ENCODE data around the gene SAYSD1.

DNA sequence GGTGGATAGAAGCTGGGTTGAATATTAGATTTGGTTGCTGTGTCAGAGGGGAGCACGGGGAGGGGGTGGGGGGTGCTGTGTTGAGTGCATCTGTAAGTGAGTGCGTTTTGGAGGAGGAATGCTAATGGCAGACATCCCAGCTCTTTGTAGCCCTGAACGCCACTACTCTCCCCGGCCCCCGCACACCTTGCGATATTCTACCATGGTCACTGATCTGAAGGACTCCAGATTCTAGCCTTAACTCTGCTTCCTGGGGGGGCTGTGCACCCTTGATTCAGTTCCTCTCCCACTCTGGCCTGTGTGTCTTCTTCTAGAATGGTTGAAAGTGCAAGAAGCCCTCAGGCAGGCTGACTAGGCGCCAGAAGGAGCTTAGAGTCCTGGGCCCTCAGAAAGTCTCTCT lies 59.3 kb downstream of the SAYSD1 start:
- TF ChIP-seq, protein P1, sequence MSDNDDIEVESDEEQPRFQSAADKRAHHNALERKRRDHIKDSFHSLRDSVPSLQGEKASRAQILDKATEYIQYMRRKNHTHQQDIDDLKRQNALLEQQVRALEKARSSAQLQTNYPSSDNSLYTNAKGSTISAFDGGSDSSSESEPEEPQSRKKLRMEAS (IDR thresholded peaks at IDR 0.05): no peak
- no peak for TF ChIP-seq YY1 (IDR thresholded peaks at IDR 0.05; ENCODE audit: low read depth, low read length)
- no peak for TF ChIP-seq BRCA1 (IDR thresholded peaks at IDR 0.05; ENCODE audit: low read depth, low read length)
- TF ChIP-seq TAF1 (IDR thresholded peaks at IDR 0.05; ENCODE audit: low read depth, low read length): no peak
- TF ChIP-seq POLR2A (IDR thresholded peaks at IDR 0.05; ENCODE audit: control extremely low read depth in 1 of 2, low read depth in 2 of 2, low read length in 2 of 2): no peak
- TF ChIP-seq, protein P2, sequence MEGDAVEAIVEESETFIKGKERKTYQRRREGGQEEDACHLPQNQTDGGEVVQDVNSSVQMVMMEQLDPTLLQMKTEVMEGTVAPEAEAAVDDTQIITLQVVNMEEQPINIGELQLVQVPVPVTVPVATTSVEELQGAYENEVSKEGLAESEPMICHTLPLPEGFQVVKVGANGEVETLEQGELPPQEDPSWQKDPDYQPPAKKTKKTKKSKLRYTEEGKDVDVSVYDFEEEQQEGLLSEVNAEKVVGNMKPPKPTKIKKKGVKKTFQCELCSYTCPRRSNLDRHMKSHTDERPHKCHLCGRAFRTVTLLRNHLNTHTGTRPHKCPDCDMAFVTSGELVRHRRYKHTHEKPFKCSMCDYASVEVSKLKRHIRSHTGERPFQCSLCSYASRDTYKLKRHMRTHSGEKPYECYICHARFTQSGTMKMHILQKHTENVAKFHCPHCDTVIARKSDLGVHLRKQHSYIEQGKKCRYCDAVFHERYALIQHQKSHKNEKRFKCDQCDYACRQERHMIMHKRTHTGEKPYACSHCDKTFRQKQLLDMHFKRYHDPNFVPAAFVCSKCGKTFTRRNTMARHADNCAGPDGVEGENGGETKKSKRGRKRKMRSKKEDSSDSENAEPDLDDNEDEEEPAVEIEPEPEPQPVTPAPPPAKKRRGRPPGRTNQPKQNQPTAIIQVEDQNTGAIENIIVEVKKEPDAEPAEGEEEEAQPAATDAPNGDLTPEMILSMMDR (IDR thresholded peaks at IDR 0.05; ENCODE audit: control extremely low read depth in 1 of 3, insufficient read depth in 1 of 3, low read depth in 1 of 3, low read length in 3 of 3): no peak

All from H1 (cell line).